IMR-90 (cell line): Measurements from ENCODE around the gene IL34. TPM values are rescaled to one million over a fixed set of nuclear protein-coding genes. Genes with fewer than 3 reads are reported as not detected.

Experiments
- ATAC-seq: fragments of 200-7000 bp; cut with Tn5 transposase; 2 replicates; pipeline ENCODE4 v1.9.1; 2020; ENCODE audit warnings: low read depth, mild to moderate bottlenecking, moderate library complexity
- BruUV-seq: library from RNA; stranded (reverse); fragments of 400-500 nt; replicated peaks from 2 replicates; lab custom pipeline; 2021; lab: Mats Ljungman, UMichigan
- CTCF ChIA-PET: fragments of 300-600 bp; formaldehyde crosslinking; extraction: SDS; loops from one replicate; lab custom pipeline; 2021; ENCODE audit warnings: antibody characterized with exemption; lab: Yijun Ruan, JAX
- POLR2A ChIA-PET: fragments of 300-600 bp; sonication (Branson Sonifier 250); formaldehyde crosslinking; loops from one replicate; lab custom pipeline; 2022; ENCODE audit warnings: antibody characterized with exemption; ENCODE audit not compliant: unreplicated experiment; lab: Charles Lee
- DNase-seq: peaks from one replicate; pipeline ENCODE4 v3.0.0; 2013
- H2AFZ ChIP-seq: replicated peaks from 2 replicates; pipeline ENCODE3; 2013; ENCODE audit warnings: low read length, mild to moderate bottlenecking; ENCODE audit not compliant: poor library complexity
- H2AK5ac ChIP-seq: 2 replicates; pipeline ENCODE4 v1.6.1; 2013; ENCODE audit warnings: low read depth, low read length, inconsistent platforms
- H2AK9ac ChIP-seq: replicated peaks from 2 replicates; pipeline ENCODE3; 2013; ENCODE audit warnings: mild to moderate bottlenecking, low read depth, low read length, moderate library complexity; ENCODE audit not compliant: poor library complexity
- H2BK120ac ChIP-seq: 2 replicates; pipeline ENCODE4 v1.6.1; 2013; ENCODE audit warnings: low read depth, low read length, inconsistent platforms
- H2BK15ac ChIP-seq: 3 replicates; pipeline ENCODE4 v1.6.1; 2013; ENCODE audit warnings: low read depth, low read length, inconsistent platforms
- H2BK20ac ChIP-seq: 2 replicates; pipeline ENCODE4 v1.6.1; 2013; ENCODE audit warnings: low read depth, mild to moderate bottlenecking, inconsistent platforms, low read length, moderate library complexity
- H2BK5ac ChIP-seq: 2 replicates; pipeline ENCODE4 v1.6.1; 2013; ENCODE audit warnings: mild to moderate bottlenecking, low read depth, low read length, inconsistent platforms; ENCODE audit not compliant: poor library complexity, severe bottlenecking
- H3K14ac ChIP-seq: replicated peaks from 2 replicates; pipeline ENCODE4 v1.6.1; 2013; ENCODE audit warnings: low read depth, low read length, inconsistent platforms
- H3K18ac ChIP-seq: 2 replicates; pipeline ENCODE4 v1.6.1; 2013; ENCODE audit warnings: low read depth, low read length, control low read depth
- H3K23ac ChIP-seq: 2 replicates; pipeline ENCODE4 v1.6.1; 2013; ENCODE audit warnings: low read depth, low read length, inconsistent platforms
- H3K27ac ChIP-seq: 2 replicates; pipeline ENCODE4 v1.5.1; 2013; ENCODE audit warnings: mild to moderate bottlenecking, control low read depth, low read length; ENCODE audit not compliant: insufficient read depth
- H3K27me3 ChIP-seq: 2 replicates; pipeline ENCODE4 v1.6.1; 2013; ENCODE audit warnings: low read length; ENCODE audit not compliant: control insufficient read depth, insufficient read depth
- H3K36me3 ChIP-seq: 2 replicates; pipeline ENCODE4 v1.6.1; 2013; ENCODE audit warnings: low read length, mixed read lengths; ENCODE audit not compliant: control insufficient read depth, insufficient read depth
- H3K4ac ChIP-seq: 2 replicates; pipeline ENCODE4 v1.6.1; 2013; ENCODE audit warnings: low read depth, low read length, inconsistent platforms
- H3K4me1 ChIP-seq: 2 replicates; pipeline ENCODE4 v1.6.1; 2013; ENCODE audit warnings: low read length, mixed read lengths; ENCODE audit not compliant: control insufficient read depth, insufficient read depth
- H3K4me2 ChIP-seq: 2 replicates; pipeline ENCODE4 v1.6.1; 2013; ENCODE audit warnings: low read depth, mild to moderate bottlenecking, control low read depth, low read length, moderate library complexity
- H3K4me3 ChIP-seq: 2 replicates; pipeline ENCODE4 v1.5.1; 2013; ENCODE audit warnings: low read depth, mild to moderate bottlenecking, control low read depth, low read length, moderate library complexity; ENCODE audit not compliant: insufficient read depth
- H3K56ac ChIP-seq: 2 replicates; pipeline ENCODE4 v1.6.1; 2013; ENCODE audit warnings: low read length, inconsistent platforms; ENCODE audit not compliant: insufficient read depth; ENCODE audit errors: extremely low read depth
- H3K79me1 ChIP-seq, 2 experiments: 2 replicates each; pipeline ENCODE4 v1.6.1; 2013; ENCODE audit warnings: low read length in 2 of 2, inconsistent platforms in 1 of 2, low read depth in 1 of 2
- H3K9ac ChIP-seq: 2 replicates; pipeline ENCODE4 v1.6.1; 2013; ENCODE audit warnings: low read depth, low read length, control low read depth
- H3K9me1 ChIP-seq: 2 replicates; pipeline ENCODE4 v1.6.1; 2013; ENCODE audit warnings: low read length, inconsistent platforms; ENCODE audit not compliant: insufficient read depth
- H3K9me3 ChIP-seq: 2 replicates; pipeline ENCODE4 v1.6.1; 2013; ENCODE audit warnings: low read length; ENCODE audit not compliant: control insufficient read depth, insufficient read depth
- H4K20me1 ChIP-seq: 2 replicates; pipeline ENCODE4 v1.6.1; 2013; ENCODE audit warnings: low read length, inconsistent platforms; ENCODE audit not compliant: insufficient read depth
- H4K5ac ChIP-seq: 2 replicates; pipeline ENCODE4 v1.6.1; 2013; ENCODE audit warnings: mild to moderate bottlenecking, low read depth, low read length, control low read depth
- H4K8ac ChIP-seq, 2 experiments: 2 replicates each; pipeline ENCODE4 v1.6.1; 2013; ENCODE audit warnings: low read depth in 2 of 2, low read length in 2 of 2, control low read depth in 1 of 2, inconsistent platforms in 1 of 2
- H4K91ac ChIP-seq: 2 replicates; pipeline ENCODE4 v1.6.1; 2013; ENCODE audit warnings: low read depth, low read length, inconsistent platforms; ENCODE audit not compliant: insufficient read depth
- CEBPB ChIP-seq: IDR thresholded peaks from 2 replicates; pipeline ENCODE4 v1.6.1; 2012; ENCODE audit warnings: low read depth, low read length, improper control_type of control experiment
- SMC3 ChIP-seq: fragments of 150-350 bp; IDR thresholded peaks from 2 replicates; pipeline ENCODE4 v1.6.1; 2016; ENCODE audit warnings: low read depth, mild to moderate bottlenecking, antibody characterized with exemption, low read length, moderate library complexity
- WGBS, 2 experiments: methylation state at CpG; one replicate each; pipeline versions ENCODE4 v1.1.5 to v1.1.7; 2013; ENCODE audit warnings: missing lambda C conversion rate in 2 of 2; ENCODE audit not compliant: insufficient read length in 1 of 2; ENCODE audit errors: extremely low coverage in 2 of 2; 5-methylcytosine and 5-hydroxymethylcytosine counted together
- dilution Hi-C: fragments of 300-500 bp; cut with HindIII; formaldehyde crosslinking; loops from one replicate; pipeline ENCODE4 v1.14.3; 2018; ENCODE audit warnings: low sequenced_read_pairs; ENCODE audit not compliant: unreplicated experiment
- in situ Hi-C: fragments of 300-500 bp; cut with MboI; formaldehyde crosslinking; loops from 3 replicates; pipeline ENCODE4 v1.14.3; 2019; ENCODE audit warnings: low sequenced_read_pairs, inconsistent platforms, mixed read lengths
- intact Hi-C: fragments of 100-400 bp; cut with micrococcal nuclease; formaldehyde crosslinking; loops from 2 replicates; pipeline ENCODE4 v1.10.0; 2022
- polyA plus RNA-seq, 3 experiments: library from polyadenylated mRNA; depleted of rRNA; stranded (reverse); fragments of >200 nt; gene quantifications; 2 replicates each; pipeline ENCODE4 v1.2.3, GENCODE V29; 2012; ENCODE audit warnings: low replicate concordance in 1 of 3
- total RNA-seq: library from RNA; depleted of rRNA; stranded (reverse); fragments of >200 nt; gene quantifications from 2 replicates; pipeline ENCODE4 v1.2.3, GENCODE V29; 2012

Gene IL34
- total and polyA plus RNA-seq, 2 of the 4 experiments (the other 2 are of a cell fraction) = 1.3 to 2.5 TPM

GRCh38 chr16:70644763-70645597 lies 1.4 kb upstream of the IL34 start:
- ChIA-PET POLR2A (no interaction called here), CTCF (interaction anchor here (0.7 kb wide), 1 partner anchor 10 kb away, joined by 8 read pairs; no protein-coding TSS in a partner anchor)
- Histone ChIP-seq H4K8ac (no peak overlapping the region), H2BK5ac (no peak overlapping the region), H3K27me3 (0 out of 2 replicates have a peak, but pooled peaks cover 4% of the 10 kb centered on the region), H3K9me1 (no peaks in the 10 kb centered on the region; the same call in 1 of the 2 replicates), H2AFZ (peak overlapping the region; percentile 49), H3K23ac (no peak overlapping the region), H4K5ac (no peak overlapping the region), H3K14ac (no peak overlapping the region), H2BK20ac (no peak overlapping the region), H4K20me1 (no peaks in the 10 kb centered on the region), H2AK5ac (peak overlapping the region; percentile 15; the same call in 1 of the 2 replicates), H3K4ac (no peak overlapping the region), H3K56ac (no peak overlapping the region), H3K4me1 (no peaks in the 10 kb centered on the region), H3K4me2 (no peak overlapping the region), H2AK9ac (no peak overlapping the region), H4K91ac (no peak overlapping the region), H2BK15ac (no peak overlapping the region; the same call in 2 of the 3 replicates), H3K79me1 (no peaks in the 10 kb centered on the region), H3K18ac (no peak overlapping the region), H3K9me3 (no peaks in the 10 kb centered on the region), H3K4me3 (no peak overlapping the region), H3K27ac (no peak overlapping the region), H2BK120ac (no peak overlapping the region), H3K9ac (no peak overlapping the region), H3K36me3 (no peaks in the 10 kb centered on the region)
- intact Hi-C loops = no loop called here
- BruUV-seq = no TSS peak
- TF ChIP-seq SMC3 (no peak), CEBPB (no peak)
- 70% methylated on average over 4 of the region's 10 CpGs; no CpG with 5 or more reads in 1 of the 2 experiments for WGBS, 2 experiments
- dilution Hi-C loops = no loop called here
- ATAC-seq = no peak
- no peak for DNase-seq
- in situ Hi-C loops = loop anchor here (5.0 kb wide), 1 partner anchor 273 kb away; no protein-coding TSS in a partner anchor
